Mesothelial cell of epicardium (in vitro differentiated cells): ENCODE data around the gene NSF. TPM values are rescaled to one million over a fixed set of nuclear protein-coding genes. Genes with fewer than 3 reads are reported as not detected.
"Not testable (repeated sequence)": the region's sequence is repeated elsewhere in the genome, so short reads cannot be mapped to it uniquely, and the experiment has no call there.

Experiments used
- DNase-seq, 2 experiments: peaks; one replicate each; pipeline ENCODE4 v3.0.0; 2021; ENCODE audit warnings: low spot score in 2 of 2; ENCODE audit not compliant: unreplicated experiment in 2 of 2
- H3K27ac Mint-ChIP-seq: 2 replicates; pipeline ENCODE4 v1.8.0; 2021; ENCODE audit warnings: mixed read lengths
- H3K27me3 Mint-ChIP-seq: 2 replicates; pipeline ENCODE4 v1.8.0; 2021; ENCODE audit warnings: low read depth, mixed read lengths
- H3K36me3 Mint-ChIP-seq: 2 replicates; pipeline ENCODE4 v1.8.0; 2021; ENCODE audit warnings: mixed read lengths
- H3K4me1 Mint-ChIP-seq: 2 replicates; pipeline ENCODE4 v1.8.0; 2021; ENCODE audit warnings: mixed read lengths
- H3K4me3 Mint-ChIP-seq: 2 replicates; pipeline ENCODE4 v1.8.0; 2021; ENCODE audit warnings: mild to moderate bottlenecking, moderate library complexity, mixed read lengths
- H3K9me3 Mint-ChIP-seq: 2 replicates; pipeline ENCODE4 v1.8.0; 2021; ENCODE audit warnings: mixed read lengths
- total RNA-seq: library from RNA; stranded (reverse); gene quantifications from 3 replicates; pipeline ENCODE4 v1.2.1, GENCODE V29; 2021
- TF ChIP-seq, protein P1 (sequence below): fragments of 200-600 bp; sonication (generic); IDR thresholded peaks from one replicate; pipeline ENCODE4 v1.5.0; 2021; ENCODE audit warnings: antibody characterized with exemption; ENCODE audit not compliant: unreplicated experiment

The NSF gene
- total RNA-seq, 1 donor from 2014 or later: 32.8 TPM

DNA sequence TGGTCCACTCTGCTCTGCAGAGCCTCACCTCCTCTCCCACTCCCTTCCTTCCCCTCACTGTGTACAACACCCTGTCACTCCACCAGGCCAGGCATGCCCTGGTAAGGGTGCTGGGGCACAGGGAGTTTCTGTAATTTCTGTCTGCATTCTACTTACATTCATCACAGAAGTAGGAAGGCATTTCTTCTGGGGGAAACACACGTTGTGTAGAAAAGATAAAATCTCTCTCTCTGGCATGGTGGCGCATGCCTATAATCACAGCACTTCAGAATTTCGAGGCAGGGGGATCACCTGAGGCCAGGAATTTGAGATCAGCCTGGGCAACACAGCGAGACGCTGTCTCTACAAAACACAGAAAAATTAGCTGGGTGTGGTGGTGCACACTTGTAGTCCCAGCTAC, 201.1 kb downstream of the NSF start:
- Mint-ChIP-seq H3K27ac (peak overlapping the region; percentile 83), H3K36me3 (peaks cover 30% of the 10 kb centered on the region)

DNA sequence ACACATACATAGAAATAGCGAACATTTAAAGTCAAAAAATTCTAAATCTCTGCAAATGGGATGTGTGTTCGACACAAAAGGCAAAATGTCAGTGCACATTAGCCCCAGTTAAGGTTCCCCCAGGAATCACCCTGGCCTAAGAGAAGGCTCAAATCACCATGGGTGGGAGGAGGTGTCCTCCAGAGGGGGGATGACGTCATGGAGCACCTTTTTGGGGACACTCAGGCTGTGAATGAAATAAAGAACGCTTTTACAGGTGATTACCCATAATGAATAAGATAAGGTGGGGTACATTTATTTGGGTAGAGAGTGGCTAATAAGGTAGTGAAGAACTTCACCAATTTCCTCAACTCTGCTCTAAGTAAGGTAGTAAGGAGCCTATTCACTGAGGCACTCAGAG, 201.6 kb downstream of the NSF start:
- TF ChIP-seq, protein P1, sequence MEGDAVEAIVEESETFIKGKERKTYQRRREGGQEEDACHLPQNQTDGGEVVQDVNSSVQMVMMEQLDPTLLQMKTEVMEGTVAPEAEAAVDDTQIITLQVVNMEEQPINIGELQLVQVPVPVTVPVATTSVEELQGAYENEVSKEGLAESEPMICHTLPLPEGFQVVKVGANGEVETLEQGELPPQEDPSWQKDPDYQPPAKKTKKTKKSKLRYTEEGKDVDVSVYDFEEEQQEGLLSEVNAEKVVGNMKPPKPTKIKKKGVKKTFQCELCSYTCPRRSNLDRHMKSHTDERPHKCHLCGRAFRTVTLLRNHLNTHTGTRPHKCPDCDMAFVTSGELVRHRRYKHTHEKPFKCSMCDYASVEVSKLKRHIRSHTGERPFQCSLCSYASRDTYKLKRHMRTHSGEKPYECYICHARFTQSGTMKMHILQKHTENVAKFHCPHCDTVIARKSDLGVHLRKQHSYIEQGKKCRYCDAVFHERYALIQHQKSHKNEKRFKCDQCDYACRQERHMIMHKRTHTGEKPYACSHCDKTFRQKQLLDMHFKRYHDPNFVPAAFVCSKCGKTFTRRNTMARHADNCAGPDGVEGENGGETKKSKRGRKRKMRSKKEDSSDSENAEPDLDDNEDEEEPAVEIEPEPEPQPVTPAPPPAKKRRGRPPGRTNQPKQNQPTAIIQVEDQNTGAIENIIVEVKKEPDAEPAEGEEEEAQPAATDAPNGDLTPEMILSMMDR: no peak
- Mint-ChIP-seq H3K4me3 (no peak overlapping the region), H3K36me3 (peaks cover 30% of the 10 kb centered on the region), H3K27ac (peak overlapping the region; percentile 83), H3K27me3 (no peaks in the 10 kb centered on the region), H3K9me3 (no peaks in the 10 kb centered on the region), H3K4me1 (peaks cover 46% of the 10 kb centered on the region)
- DNase-seq: no peak

More for the DNA sequence above, 201.1 kb downstream of the NSF start:
- peaks cover 52% of the 10 kb centered on the region for H3K4me1 Mint-ChIP-seq
- H3K27me3 Mint-ChIP-seq: no peaks in the 10 kb centered on the region
- no peak for DNase-seq
- H3K4me3 Mint-ChIP-seq: no peak overlapping the region
- no peaks in the 10 kb centered on the region for H3K9me3 Mint-ChIP-seq
- TF ChIP-seq, protein P1: no peak

DNA sequence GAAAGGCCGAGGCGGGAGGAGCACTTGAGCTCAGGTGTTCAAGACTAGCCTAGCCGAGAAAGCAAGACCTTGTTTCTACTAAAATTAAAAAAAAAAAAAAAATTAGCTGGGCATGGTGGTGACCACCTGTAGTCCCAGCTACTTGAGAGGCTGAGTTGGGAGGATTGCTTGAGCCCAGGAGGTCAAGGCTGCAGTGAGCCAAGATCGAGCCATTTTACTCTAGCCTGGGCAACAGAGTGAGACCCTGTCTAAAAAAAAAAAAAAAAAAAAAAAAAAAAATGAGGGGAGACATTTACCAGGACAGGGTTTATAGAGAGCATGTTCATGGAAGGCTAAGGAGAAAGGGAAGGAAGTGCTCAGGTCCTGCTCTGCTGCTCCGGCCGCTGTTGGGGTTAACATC, 202.6 kb downstream of the NSF start:
- H3K27ac Mint-ChIP-seq, H3K27me3 Mint-ChIP-seq, H3K4me3 Mint-ChIP-seq, DNase-seq, H3K9me3 Mint-ChIP-seq: not testable (repeated sequence)
- Mint-ChIP-seq H3K4me1 (peaks cover 42% of the 10 kb centered on the region), H3K36me3 (peaks cover 30% of the 10 kb centered on the region)

DNA sequence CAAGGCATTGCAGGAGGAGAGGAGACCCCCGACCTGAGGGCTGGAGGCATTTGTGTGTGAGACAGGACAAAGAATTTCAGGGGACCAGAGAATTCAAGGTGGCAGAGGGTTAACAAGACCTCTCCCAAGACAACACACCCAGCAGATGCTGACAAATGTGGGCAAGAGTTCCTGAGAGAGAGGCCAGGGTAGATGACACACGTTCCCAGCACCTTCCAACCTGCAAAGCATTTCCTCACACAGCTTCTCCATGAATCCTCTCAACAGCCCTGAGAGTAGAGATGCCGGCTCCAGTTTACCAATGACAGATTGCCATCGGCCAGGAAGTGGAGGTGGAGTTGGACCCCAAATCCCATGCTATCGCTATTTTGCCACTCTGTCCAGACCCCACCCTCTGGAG, 203.1 kb downstream of the NSF start:
- Mint-ChIP-seq H3K27ac (peak overlapping the region; percentile 73), H3K27me3 (no peaks in the 10 kb centered on the region), H3K4me3 (no peak overlapping the region), H3K4me1 (peaks cover 37% of the 10 kb centered on the region), H3K36me3 (peaks cover 26% of the 10 kb centered on the region), H3K9me3 (no peaks in the 10 kb centered on the region)
- no peak for DNase-seq
- TF ChIP-seq, protein P1: no peak

DNA sequence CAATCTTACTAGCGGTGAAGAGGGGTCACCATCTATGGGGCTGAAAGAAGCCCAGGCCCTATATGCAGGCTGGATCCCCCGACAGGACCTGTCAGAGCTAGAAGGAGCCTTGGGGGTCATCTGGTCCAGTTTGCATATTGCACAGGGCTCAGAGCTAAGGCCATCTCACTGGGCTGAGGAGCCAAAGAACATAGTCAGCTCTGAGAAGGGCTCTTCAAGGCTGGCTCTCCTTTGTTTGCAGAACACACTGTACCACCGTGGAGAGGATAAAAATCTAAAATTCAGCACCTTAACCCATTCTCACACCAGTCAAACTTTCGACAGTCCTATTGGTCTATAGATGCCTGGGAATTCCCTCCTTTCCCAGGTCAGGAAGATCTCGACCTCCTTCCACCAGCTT, 203.8 kb downstream of the NSF start:
- Mint-ChIP-seq H3K27ac (peak overlapping the region; percentile 66), H3K4me1 (peaks cover 33% of the 10 kb centered on the region), H3K4me3 (no peak overlapping the region), H3K27me3 (no peaks in the 10 kb centered on the region), H3K36me3 (peaks cover 24% of the 10 kb centered on the region), H3K9me3 (no peaks in the 10 kb centered on the region)
- TF ChIP-seq, protein P1: no peak
- no peak for DNase-seq

DNA sequence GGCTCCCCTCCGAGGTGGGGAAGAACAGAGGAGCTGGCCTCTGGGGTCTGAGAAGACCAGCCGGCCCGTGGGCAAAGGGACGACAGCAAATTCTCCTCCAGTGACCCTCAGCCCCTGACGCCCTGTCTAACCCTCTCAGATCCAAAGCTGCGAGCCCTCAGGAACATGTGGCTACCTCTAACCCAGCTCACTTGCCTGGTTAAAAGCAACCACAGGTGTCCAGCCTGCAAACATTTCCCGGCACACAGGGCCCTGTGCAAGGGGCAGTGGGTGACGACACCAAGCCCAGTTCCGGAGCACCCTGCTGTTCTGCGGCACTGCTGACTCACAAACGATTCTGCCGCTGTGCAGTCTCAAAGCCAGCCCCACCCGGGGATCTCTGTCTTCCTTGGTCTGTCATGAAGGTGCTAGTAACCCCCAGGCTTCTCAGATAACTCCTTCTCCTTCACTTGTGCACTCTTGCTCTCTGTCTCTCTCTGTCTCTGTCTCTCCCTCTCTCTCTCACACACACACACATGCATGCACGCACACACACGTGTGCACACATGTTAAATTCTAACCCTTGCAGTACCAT, 205.0 kb downstream of the NSF start:
- Mint-ChIP-seq H3K4me3 (no peak overlapping the region), H3K9me3 (no peaks in the 10 kb centered on the region), H3K27ac (peak overlapping the region; percentile 67), H3K36me3 (peaks cover 23% of the 10 kb centered on the region), H3K4me1 (peaks cover 32% of the 10 kb centered on the region), H3K27me3 (no peaks in the 10 kb centered on the region)
- DNase-seq: no peak
- TF ChIP-seq, protein P1: no peak
